HepG2 (cell line): Measurements from ENCODE around the gene ABCG8. TPM values are rescaled to one million over a fixed set of nuclear protein-coding genes. Genes with fewer than 3 reads are reported as not detected.

Experiments
- ATAC-seq: fragments of 200-7000 bp; cut with Tn5 transposase; 3 replicates; pipeline ENCODE4 v1.9.1; 2020; ENCODE audit warnings: mild to moderate bottlenecking, moderate library complexity
- BruUV-seq: library from RNA; stranded (reverse); fragments of 400-500 nt; replicated peaks from 2 replicates; lab custom pipeline; 2021; lab: Mats Ljungman, UMichigan
- CTCF ChIA-PET: fragments of 300-600 bp; formaldehyde crosslinking; extraction: SDS; loops from one replicate; lab custom pipeline; 2021; ENCODE audit warnings: low total read pairs, inconsistent platforms, low intra/inter-chr PET ratio; lab: Yijun Ruan, JAX
- POLR2A ChIA-PET: fragments of 350-600 bp; sonication (Branson Sonifier 250); formaldehyde crosslinking; loops from one replicate; lab custom pipeline; 2020; ENCODE audit warnings: antibody characterized with exemption, inconsistent platforms; lab: Yijun Ruan, JAX
- DNase-seq: peaks from one replicate; pipeline ENCODE4 v3.0.0-alpha.2; 2015; ENCODE audit warnings: low spot score
- FAIRE-seq: peaks from 3 replicates; lab custom pipeline; 2011; peaks lifted over from hg19 to GRCh38; lab: Jason Lieb, UNC
- H2AFZ ChIP-seq: one replicate; pipeline ENCODE4 v1.6.1; 2011; ENCODE audit warnings: low read length, inconsistent platforms
- H3K27ac ChIP-seq: fragments of 300-600 bp; 3 replicates; pipeline ENCODE4 v1.8.0; 2011; ENCODE audit warnings: mixed run types, mild to moderate bottlenecking, mixed read lengths, low read length, inconsistent platforms; ENCODE audit not compliant: insufficient read depth; ENCODE audit errors: extremely low read length
- H3K27me3 ChIP-seq, 2 experiments: fragments of 200-600 bp in 1 of 2; 2 replicates in 1 of 2; 3 replicates in 1 of 2; pipeline versions ENCODE4 v1.6.0 to v1.8.0; 2011; ENCODE audit warnings: low read length in 2 of 2, mild to moderate bottlenecking in 2 of 2, moderate library complexity in 2 of 2, inconsistent platforms in 1 of 2; ENCODE audit not compliant: insufficient read depth in 2 of 2, control insufficient read depth in 1 of 2
- H3K36me3 ChIP-seq, 2 experiments: fragments of 200-600 bp in 1 of 2; replicated peaks in 1 of 2; 2 replicates in 1 of 2; 3 replicates in 1 of 2; pipeline versions ENCODE4 v1.5.1 to v1.8.0; 2011; ENCODE audit warnings: low read length in 2 of 2, inconsistent platforms in 1 of 2; ENCODE audit not compliant: insufficient read depth in 2 of 2, control insufficient read depth in 1 of 2
- H3K4me1 ChIP-seq: 2 replicates; pipeline ENCODE4 v1.5.1; 2012; ENCODE audit warnings: low read length, inconsistent platforms; ENCODE audit not compliant: insufficient read depth
- H3K4me2 ChIP-seq: 2 replicates; pipeline ENCODE4 v1.6.0; 2011; ENCODE audit warnings: low read depth, low read length, inconsistent platforms
- H3K4me3 ChIP-seq, 3 experiments: fragments of 200-600 bp in 1 of 3; sonication (generic), shearing (Covaris generic) in 1 of 3; replicated peaks in 1 of 3; 2 replicates each; pipeline ENCODE4 v1.5.1; 2011 to 2016; ENCODE audit warnings: low read length in 3 of 3, inconsistent platforms in 2 of 3, low read depth in 2 of 3, mild to moderate bottlenecking in 2 of 3, control low read depth in 1 of 3, mixed read lengths in 1 of 3; ENCODE audit not compliant: insufficient read depth in 1 of 3
- H3K79me2 ChIP-seq: one replicate; pipeline ENCODE4 v1.6.1; 2011; ENCODE audit warnings: low read length, inconsistent platforms; ENCODE audit not compliant: insufficient read depth
- H3K9ac ChIP-seq: 2 replicates; pipeline ENCODE4 v1.6.0; 2011; ENCODE audit warnings: mild to moderate bottlenecking, low read depth, low read length, inconsistent platforms; ENCODE audit not compliant: insufficient read depth
- H3K9me3 ChIP-seq: 2 replicates; pipeline ENCODE4 v1.5.1; 2012; ENCODE audit warnings: mild to moderate bottlenecking, low read length
- H4K20me1 ChIP-seq: 2 replicates; pipeline ENCODE4 v1.6.0; 2011; ENCODE audit warnings: inconsistent platforms, mild to moderate bottlenecking, low read length, moderate library complexity; ENCODE audit not compliant: insufficient read depth
- ARNT ChIP-seq: fragments of 450-650 bp; IDR thresholded peaks from 2 replicates; pipeline ENCODE4 v1.6.1; 2017
- BCL6 ChIP-seq: IDR thresholded peaks from 2 replicates; pipeline ENCODE4 v1.6.1; 2016; ENCODE audit warnings: missing genetic modification reagents, missing compliant biosample characterization
- CCDC6 ChIP-seq: sonication (generic); formaldehyde crosslinking; IDR thresholded peaks from 2 replicates; pipeline ENCODE4 v1.8.1; 2022; ENCODE audit warnings: mild to moderate bottlenecking, missing genetic modification reagents, moderate library complexity
- ELF4 ChIP-seq: sonication (generic); formaldehyde crosslinking; IDR thresholded peaks from 2 replicates; pipeline ENCODE4 v1.5.0; 2020; ENCODE audit warnings: missing genetic modification reagents, mild to moderate bottlenecking, moderate library complexity, borderline replicate concordance
- IKZF5 ChIP-seq: IDR thresholded peaks from 2 replicates; pipeline ENCODE4 v1.6.1; 2018; ENCODE audit warnings: missing genetic modification reagents, mild to moderate bottlenecking, missing compliant biosample characterization
- RBM22 ChIP-seq: fragments of 200-400 bp; formaldehyde crosslinking; optimal IDR thresholded peaks from 2 replicates; pipeline ENCODE3; 2017; ENCODE audit warnings: mild to moderate bottlenecking, low read length, moderate library complexity
- RBM39 ChIP-seq: fragments of 200-400 bp; formaldehyde crosslinking; IDR thresholded peaks from one replicate; pipeline ENCODE4 v1.6.1; 2018; ENCODE audit warnings: antibody characterized with exemption, mild to moderate bottlenecking, low read depth, low read length; ENCODE audit not compliant: poor library complexity, severe bottlenecking
- ZNF674 ChIP-seq: sonication (generic); formaldehyde crosslinking; IDR thresholded peaks from 2 replicates; pipeline ENCODE4 v1.5.0; 2020; ENCODE audit warnings: low read depth, mild to moderate bottlenecking, missing genetic modification reagents
- WGBS: methylation state at CpG from one replicate; pipeline ENCODE4 v1.1.6; 2017; ENCODE audit warnings: low lambda C conversion rate; 5-methylcytosine and 5-hydroxymethylcytosine counted together
- in situ Hi-C: cut with HindIII; loops from 2 replicates; pipeline ENCODE4 v1.10.0; 2017; ENCODE audit warnings: low pct_unique_long_range_greater_than_20kb; ENCODE audit not compliant: extremely low pct_ligation_motif_present
- intact Hi-C: fragments of 100-400 bp; cut with micrococcal nuclease; formaldehyde crosslinking; loops from one replicate; pipeline ENCODE4 v1.10.0; 2022; ENCODE audit not compliant: unreplicated experiment
- polyA plus RNA-seq, 8 experiments: library from polyadenylated mRNA; depleted of rRNA in 3 of 8; stranded (reverse) in 7 of 8; unstranded in 1 of 8; fragments of >200 nt; fragmentation: Illumina TruSeq in 4 of 8; extraction: Trizol in 4 of 8; gene quantifications; 2 replicates each; pipeline versions ENCODE4 v1.2.1 to v1.2.3, GENCODE V29; 2011 to 2016; ENCODE audit warnings: low read depth in 4 of 8, missing spikeins in 1 of 8, mixed read lengths in 1 of 8; ENCODE audit not compliant: insufficient read depth in 1 of 8
- total RNA-seq, 5 experiments: library from RNA; depleted of rRNA; stranded (reverse); fragments of >200 nt; fragmentation: Illumina TruSeq; extraction: Trizol; gene quantifications; 2 replicates each; pipeline ENCODE4 v1.2.3, GENCODE V29; 2016; ENCODE audit warnings: low read depth in 1 of 5
- TF ChIP-seq, protein P1 (sequence below): sonication (generic); formaldehyde crosslinking; IDR thresholded peaks from one replicate; pipeline ENCODE4 v1.5.1; 2020; ENCODE audit warnings: mild to moderate bottlenecking, missing genetic modification reagents; ENCODE audit errors: not compliant biosample characterization

Gene ABCG8
- total and polyA plus RNA-seq, 2 of the 13 experiments (the other 11 are each of a cell fraction or from before 2014, with no cell fraction given), result 8.1 to 8.8 TPM

DNA sequence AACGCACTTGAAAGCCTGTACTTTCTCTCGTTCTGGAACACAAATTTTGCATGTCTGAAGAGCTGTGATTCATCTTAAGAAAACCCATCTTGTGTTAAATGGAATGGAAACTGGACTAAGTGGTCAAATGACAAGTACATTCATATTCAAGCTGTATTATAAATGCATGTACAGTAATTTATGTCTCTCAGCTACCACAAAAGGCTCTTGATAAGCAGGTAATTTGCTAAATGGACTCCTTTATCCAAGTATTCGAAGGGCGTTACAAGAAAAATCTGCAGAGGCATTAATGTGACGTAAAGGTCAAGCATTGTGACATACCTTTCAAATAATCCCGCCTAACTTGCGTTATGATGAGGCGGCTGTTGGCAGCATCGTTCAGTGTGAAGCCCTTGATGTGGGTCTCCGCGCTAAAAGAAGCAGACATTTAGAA is 66.6 kb downstream of the ABCG8 start:
- Histone ChIP-seq H3K36me3 (peaks cover 20 to 52% of the 10 kb centered on the region in 2 experiments), H4K20me1 (no peaks in the 10 kb centered on the region), H2AFZ (no peak overlapping the region), H3K27me3 (no peaks in the 10 kb centered on the region), H3K9me3 (no peaks in the 10 kb centered on the region), H3K4me1 (peaks cover 18% of the 10 kb centered on the region), H3K79me2 (peaks cover 3% of the 10 kb centered on the region), H3K4me2 (no peak overlapping the region), H3K9ac (no peak overlapping the region), H3K4me3 (no peak overlapping the region), H3K27ac (no peak overlapping the region)
- DNase-seq (no peak), FAIRE-seq (no peak), ATAC-seq (no peak)
- ChIA-PET CTCF (no interaction called here), POLR2A (no interaction called here)
- intact Hi-C loops, result no loop called here
- WGBS, result 98% methylated on average over 11 of the region's 11 CpGs
- TF ChIP-seq ELF4 (CRISPR knock-in tag) (no peak), ARNT (no peak), IKZF5 (CRISPR knock-in tag) (no peak), CCDC6 (no peak), RBM22 (peak; percentile 30)
- in situ Hi-C loops, result no loop called here
- no TSS peak for BruUV-seq

DNA sequence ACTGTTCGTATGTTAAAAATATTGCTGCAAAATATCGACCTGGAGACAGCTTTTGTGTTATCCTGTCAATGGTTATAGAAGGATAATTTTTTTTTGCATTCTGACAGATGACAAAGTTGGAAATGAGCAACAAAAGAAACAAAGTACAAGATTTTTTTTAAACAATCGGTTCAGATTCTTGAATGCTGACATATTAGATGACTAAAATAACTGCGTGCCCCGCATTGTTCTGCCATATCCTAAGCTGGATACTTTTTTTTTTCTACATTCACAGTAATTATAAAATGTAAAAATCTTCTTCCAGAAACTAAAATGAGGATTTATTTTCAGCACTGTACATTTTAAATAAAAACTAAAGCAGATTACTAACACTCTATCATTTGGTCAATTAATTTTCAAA is 67.1 kb downstream of the ABCG8 start:
- peaks cover 18% of the 10 kb centered on the region for H3K4me1 ChIP-seq
- FAIRE-seq (no peak), DNase-seq (no peak), ATAC-seq (no peak)
- 97% methylated on average over 5 of the region's 5 CpGs for WGBS
- intact Hi-C loops (no loop called here), in situ Hi-C loops (no loop called here)
- no peaks in the 10 kb centered on the region for H3K27me3 ChIP-seq
- CTCF ChIA-PET, result interaction anchor here (0.7 kb wide), 1 partner anchor 20 kb away, joined by 3 read pairs; no protein-coding TSS in a partner anchor
- no peak overlapping the region for H2AFZ ChIP-seq
- H3K9ac ChIP-seq, result no peak overlapping the region
- H3K4me3 ChIP-seq, result no peak overlapping the region
- no peaks in the 10 kb centered on the region for H3K9me3 ChIP-seq
- POLR2A ChIA-PET, result no interaction called here
- H3K36me3 ChIP-seq, result peaks cover 20 to 49% of the 10 kb centered on the region in 2 experiments
- BruUV-seq, result no TSS peak
- peaks cover 3% of the 10 kb centered on the region for H3K79me2 ChIP-seq
- H3K27ac ChIP-seq, result no peak overlapping the region
- no peaks in the 10 kb centered on the region for H4K20me1 ChIP-seq
- no peak overlapping the region for H3K4me2 ChIP-seq
- TF ChIP-seq, protein P1, sequence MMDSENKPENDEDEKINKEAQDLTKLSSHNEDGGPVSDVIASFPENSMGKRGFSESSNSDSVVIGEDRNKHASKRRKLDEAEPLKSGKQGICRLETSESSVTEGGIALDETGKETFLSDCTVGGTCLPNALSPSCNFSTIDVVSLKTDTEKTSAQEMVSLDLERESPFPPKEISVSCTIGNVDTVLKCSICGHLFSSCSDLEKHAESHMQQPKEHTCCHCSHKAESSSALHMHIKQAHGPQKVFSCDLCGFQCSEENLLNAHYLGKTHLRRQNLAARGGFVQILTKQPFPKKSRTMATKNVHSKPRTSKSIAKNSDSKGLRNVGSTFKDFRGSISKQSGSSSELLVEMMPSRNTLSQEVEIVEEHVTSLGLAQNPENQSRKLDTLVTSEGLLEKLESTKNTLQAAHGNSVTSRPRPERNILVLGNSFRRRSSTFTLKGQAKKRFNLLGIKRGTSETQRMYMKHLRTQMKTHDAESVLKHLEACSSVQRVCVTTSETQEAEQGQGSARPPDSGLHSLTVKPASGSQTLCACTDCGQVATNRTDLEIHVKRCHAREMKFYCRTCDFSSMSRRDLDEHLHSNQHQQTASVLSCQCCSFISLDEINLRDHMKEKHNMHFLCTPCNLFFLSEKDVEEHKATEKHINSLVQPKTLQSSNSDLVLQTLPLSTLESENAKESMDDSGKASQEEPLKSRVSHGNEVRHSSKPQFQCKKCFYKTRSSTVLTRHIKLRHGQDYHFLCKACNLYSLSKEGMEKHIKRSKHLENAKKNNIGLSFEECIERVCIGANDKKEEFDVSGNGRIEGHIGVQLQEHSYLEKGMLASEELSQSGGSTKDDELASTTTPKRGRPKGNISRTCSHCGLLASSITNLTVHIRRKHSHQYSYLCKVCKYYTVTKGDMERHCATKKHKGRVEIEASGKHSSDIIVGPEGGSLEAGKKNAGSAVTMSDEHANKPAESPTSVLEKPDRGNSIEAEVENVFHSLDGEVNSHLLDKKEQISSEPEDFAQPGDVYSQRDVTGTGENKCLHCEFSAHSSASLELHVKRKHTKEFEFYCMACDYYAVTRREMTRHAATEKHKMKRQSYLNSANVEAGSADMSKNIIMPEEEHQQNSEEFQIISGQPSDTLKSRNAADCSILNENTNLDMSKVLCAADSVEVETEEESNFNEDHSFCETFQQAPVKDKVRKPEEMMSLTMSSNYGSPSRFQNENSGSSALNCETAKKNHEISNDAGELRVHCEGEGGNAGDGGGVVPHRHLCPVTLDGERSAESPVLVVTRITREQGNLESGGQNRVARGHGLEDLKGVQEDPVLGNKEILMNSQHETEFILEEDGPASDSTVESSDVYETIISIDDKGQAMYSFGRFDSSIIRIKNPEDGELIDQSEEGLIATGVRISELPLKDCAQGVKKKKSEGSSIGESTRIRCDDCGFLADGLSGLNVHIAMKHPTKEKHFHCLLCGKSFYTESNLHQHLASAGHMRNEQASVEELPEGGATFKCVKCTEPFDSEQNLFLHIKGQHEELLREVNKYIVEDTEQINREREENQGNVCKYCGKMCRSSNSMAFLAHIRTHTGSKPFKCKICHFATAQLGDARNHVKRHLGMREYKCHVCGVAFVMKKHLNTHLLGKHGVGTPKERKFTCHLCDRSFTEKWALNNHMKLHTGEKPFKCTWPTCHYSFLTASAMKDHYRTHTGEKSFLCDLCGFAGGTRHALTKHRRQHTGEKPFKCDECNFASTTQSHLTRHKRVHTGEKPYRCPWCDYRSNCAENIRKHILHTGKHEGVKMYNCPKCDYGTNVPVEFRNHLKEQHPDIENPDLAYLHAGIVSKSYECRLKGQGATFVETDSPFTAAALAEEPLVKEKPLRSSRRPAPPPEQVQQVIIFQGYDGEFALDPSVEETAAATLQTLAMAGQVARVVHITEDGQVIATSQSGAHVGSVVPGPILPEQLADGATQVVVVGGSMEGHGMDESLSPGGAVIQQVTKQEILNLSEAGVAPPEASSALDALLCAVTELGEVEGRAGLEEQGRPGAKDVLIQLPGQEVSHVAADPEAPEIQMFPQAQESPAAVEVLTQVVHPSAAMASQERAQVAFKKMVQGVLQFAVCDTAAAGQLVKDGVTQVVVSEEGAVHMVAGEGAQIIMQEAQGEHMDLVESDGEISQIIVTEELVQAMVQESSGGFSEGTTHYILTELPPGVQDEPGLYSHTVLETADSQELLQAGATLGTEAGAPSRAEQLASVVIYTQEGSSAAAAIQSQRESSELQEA (CRISPR knock-in tag), result no peak
- TF ChIP-seq RBM39 (no peak), BCL6 (CRISPR knock-in tag) (no peak), ZNF674 (no peak)
